SK-N-DZ (cell line): ENCODE measurements around the gene KIAA1191.
"Not testable (repeated sequence)": the region's sequence is repeated elsewhere in the genome, so short reads cannot be mapped to it uniquely, and the experiment has no call there.

Source experiments
- DNase-seq: peaks from one replicate; pipeline ENCODE4 v3.0.0-alpha.2; 2015; ENCODE audit warnings: low spot score
- small RNA-seq, 2 experiments: library from RNA; depleted of rRNA; stranded (forward); fragments of <200 nt; gene quantifications; one replicate each; pipeline ENCODE3, GENCODE V24; 2014

KIAA1191 gene

DNA sequence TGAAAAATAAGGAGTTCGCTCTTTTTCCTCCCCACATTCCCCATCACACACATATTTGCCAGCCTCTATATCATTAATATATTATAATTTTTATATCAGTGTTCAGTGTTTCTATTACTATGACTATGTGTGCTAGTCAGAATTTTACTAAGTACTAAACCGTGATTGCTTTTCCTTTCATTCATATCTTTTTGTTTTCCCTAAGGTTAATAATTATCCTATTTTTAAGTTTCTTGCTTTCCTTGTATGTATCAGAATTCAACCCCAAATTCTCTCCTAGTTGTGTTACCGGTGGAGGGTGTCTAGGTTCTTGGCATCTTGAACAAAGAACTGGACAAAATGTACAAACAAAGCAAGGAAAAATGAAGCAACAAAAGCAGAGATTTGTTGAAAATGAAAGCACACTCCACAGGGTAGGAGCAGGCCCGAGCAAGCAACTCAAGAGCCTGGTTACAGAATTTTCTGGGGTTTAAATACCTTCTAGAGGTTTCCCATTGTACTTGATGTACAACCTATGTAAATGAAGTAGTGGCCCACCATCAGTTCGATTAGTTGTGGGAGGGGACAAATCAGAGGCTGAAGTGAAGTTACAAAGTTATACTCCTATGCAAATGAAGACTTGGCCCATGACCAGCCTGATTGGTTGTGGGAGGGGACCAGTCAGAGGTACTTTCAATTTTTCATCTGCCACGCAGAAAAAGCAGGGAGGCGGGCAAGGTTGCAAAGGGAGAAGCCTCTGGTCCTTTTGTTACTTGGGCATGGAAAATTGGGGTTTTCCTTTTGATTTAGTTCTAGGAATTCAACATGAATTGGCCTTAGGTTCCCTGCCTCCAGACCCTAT lies 43.8 kb downstream of the KIAA1191 start:
- DNase-seq: no peak

DNA sequence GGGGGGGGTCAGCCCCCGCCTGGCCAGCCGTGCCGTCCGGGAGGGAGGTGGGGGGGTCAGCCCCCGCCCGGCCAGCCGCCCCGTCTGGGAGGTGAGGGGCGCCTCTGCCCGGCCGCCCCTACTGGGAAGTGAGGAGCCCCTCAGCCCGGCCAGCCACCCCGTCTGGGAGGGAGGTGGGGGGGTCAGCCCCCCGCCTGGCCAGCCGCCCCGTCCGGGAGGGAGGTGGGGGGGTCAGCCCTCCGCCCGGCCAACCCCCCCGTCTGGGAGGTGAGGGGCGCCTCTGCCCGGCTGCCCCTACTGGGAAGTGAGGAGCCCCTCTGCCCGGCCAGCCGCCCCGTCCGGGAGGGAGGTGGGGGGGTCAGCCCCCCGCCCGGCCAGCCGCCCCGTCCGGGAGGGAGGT lies 56.2 kb downstream of the KIAA1191 start:
- not testable (repeated sequence) for DNase-seq

Small RNA genes lying within 50 kb of the gene (small RNA-seq; reads per million reads assigned to genes)
- 0.34 to 4.8 reads per million in 2 experiments for gene MIR1271
